GM19455 (cell line): ENCODE results near the gene TMEM132E.
"Not testable (repeated sequence)": the region's sequence is repeated elsewhere in the genome, so short reads cannot be mapped to it uniquely, and the experiment has no call there.

ENCODE experiments used
- ATAC-seq: cut with Tn5 transposase; IDR thresholded peaks from one replicate; pipeline ENCODE4 v1.9.1; 2021; ENCODE audit not compliant: unreplicated experiment

The TMEM132E gene

GRCh38 chr17:34579017-34579946 lies at the start of gene TMEM132E:
Gene TMEM132E (plus strand): TSS chr17:34579582. CDS start chr17:34581077, 1,495 bp downstream.
- ATAC-seq = no peak

GRCh38 chr17:34530918-34531317 lies 48.5 kb upstream of the TMEM132E start:
- ATAC-seq = no peak

- no peak for ATAC-seq
Observed at GRCh38 chr17:34532281-34533065, 46.9 kb upstream of the TMEM132E start.

GRCh38 chr17:34533806-34534527 lies 45.4 kb upstream of the TMEM132E start:
- no peak for ATAC-seq

- no peak for ATAC-seq
Observed at GRCh38 chr17:34537445-34537844, 41.9 kb upstream of the TMEM132E start.

- ATAC-seq = not testable (repeated sequence)
Observed at GRCh38 chr17:34538582-34538981, 40.8 kb upstream of the TMEM132E start.

- no peak for ATAC-seq
Observed at GRCh38 chr17:34539881-34540280, 39.5 kb upstream of the TMEM132E start.

GRCh38 chr17:34542700-34543336 lies 36.6 kb upstream of the TMEM132E start:
- no peak for ATAC-seq

GRCh38 chr17:34547453-34548063 lies 31.8 kb upstream of the TMEM132E start:
- no peak for ATAC-seq

GRCh38 chr17:34549966-34550365 lies 29.4 kb upstream of the TMEM132E start:
- no peak for ATAC-seq

GRCh38 chr17:34553907-34554306 lies 25.5 kb upstream of the TMEM132E start:
- ATAC-seq = no peak

GRCh38 chr17:34556384-34556783 lies 23.0 kb upstream of the TMEM132E start:
- no peak for ATAC-seq

- no peak for ATAC-seq
Observed at GRCh38 chr17:34556931-34557330, 22.5 kb upstream of the TMEM132E start.

GRCh38 chr17:34561328-34561727 lies 18.1 kb upstream of the TMEM132E start:
- ATAC-seq = no peak

- no peak for ATAC-seq
Observed at GRCh38 chr17:34562387-34562786, 17.0 kb upstream of the TMEM132E start.

- ATAC-seq = no peak
Observed at GRCh38 chr17:34565713-34566112, 13.7 kb upstream of the TMEM132E start.

- no peak for ATAC-seq
Observed at GRCh38 chr17:34566201-34566600, 13.2 kb upstream of the TMEM132E start.

GRCh38 chr17:34566873-34567272 lies 12.5 kb upstream of the TMEM132E start:
- no peak for ATAC-seq

- no peak for ATAC-seq
Observed at GRCh38 chr17:34567691-34568465, 11.5 kb upstream of the TMEM132E start.

GRCh38 chr17:34568953-34569352 lies 10.4 kb upstream of the TMEM132E start:
- no peak for ATAC-seq
